Endometrium (tissue), 2 donors: Measurements from ENCODE around the gene CA5B.
"Not testable (repeated sequence)": the region's sequence is repeated elsewhere in the genome, so short reads cannot be mapped to it uniquely, and the experiment has no call there.

Source experiments
- FAIRE-seq: peaks from 2 replicates; lab custom pipeline; 2012; peaks lifted over from hg19 to GRCh38; lab: Jason Lieb, UNC
- donor health status: control.
- donor health status: control.

CA5B gene

DNA sequence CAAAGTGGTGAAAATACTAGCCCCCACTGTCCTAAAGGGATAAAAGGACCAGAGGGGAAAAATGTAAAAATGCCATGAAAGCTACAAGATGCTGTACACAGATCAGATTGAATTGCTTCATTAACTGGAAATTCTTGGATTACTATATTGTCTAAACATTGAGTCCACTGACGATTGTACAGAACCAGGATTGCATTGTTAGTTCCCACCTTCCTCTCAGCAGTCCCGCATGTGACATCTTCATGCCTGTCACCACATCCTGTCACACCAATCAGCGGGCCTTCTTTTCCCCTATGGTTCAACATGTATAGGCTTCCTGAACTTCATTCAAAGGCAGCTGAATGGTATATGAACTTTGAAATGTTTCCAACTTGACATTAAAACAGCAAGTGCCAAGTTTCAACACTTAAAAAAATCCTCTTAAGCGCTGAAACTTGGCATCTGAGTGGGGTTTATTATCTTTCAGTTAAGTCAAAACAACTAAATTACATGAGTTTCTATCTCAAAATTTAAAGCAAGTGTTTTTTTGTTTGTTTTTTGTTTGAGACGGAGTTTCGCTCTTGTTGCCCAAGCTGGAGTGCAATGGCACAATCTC lies 76.8 kb downstream of the CA5B start:
- no peak for FAIRE-seq

DNA sequence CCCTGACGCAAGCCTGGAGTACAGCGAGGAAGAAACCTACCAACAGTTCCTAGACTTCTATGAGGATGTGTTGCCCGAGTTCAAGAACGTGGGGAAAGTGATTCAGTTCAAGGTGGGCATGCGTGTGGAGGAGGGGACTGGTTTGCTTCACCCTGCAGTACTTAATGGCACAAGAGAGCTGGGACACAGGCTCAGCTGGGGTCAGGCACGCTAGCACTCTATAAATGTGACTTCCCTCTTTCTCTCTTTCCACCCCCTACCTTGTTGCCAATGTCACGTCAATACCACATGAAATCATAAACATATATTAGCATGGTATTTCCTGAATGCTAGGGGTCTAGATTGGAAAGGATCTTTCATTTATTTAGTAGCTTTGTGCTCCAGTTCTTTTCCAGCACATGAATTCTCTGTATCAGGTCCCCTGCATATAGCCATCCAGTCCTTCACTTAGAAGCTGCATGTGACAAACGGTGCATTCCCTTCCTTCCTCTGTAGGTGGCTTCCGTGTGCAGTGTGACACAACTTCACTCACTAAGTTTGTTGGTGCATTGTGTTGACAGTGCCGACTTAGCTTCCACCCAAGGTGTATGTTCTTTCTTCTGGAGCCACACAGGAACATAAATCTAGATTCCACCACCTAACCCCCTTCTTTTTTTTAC lies 77.8 kb downstream of the CA5B start:
- no peak for FAIRE-seq

DNA sequence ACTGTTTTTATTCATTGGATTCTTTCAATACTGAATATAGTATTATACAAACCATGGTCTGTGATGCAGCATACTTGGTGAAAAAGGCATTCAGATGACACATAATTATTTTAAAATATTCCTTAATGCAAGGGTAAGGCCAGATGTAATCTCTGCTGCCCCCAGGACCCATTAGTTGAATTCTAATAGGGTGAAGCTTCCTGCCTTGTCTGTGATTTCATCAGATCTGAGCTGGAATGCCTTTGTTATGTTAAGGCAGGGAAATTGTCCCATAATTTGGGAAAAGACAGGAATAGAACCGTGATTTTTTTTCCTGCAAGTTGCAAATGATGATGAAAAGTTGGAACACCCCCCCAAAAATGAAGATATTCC lies 78.4 kb downstream of the CA5B start:
- FAIRE-seq: no peak

DNA sequence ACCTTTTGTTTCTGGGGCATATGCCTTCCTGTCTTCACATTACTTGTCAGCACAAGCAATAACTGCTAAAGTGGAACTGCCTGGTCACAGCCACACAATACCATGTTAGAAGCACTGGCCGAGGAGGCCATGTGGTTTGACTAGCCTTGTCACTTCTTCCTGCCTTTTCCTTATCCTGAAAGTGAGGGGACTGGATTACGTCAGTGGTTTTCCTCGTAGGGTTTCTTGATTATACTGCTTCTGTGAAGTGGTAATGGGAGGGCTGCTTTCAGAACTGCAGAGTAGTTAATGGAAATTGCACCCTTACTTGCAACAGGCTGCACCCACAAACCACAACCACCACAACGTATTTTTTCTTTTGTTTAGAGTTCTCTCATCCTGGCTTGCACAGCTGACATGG lies 78.8 kb downstream of the CA5B start:
- no peak for FAIRE-seq

DNA sequence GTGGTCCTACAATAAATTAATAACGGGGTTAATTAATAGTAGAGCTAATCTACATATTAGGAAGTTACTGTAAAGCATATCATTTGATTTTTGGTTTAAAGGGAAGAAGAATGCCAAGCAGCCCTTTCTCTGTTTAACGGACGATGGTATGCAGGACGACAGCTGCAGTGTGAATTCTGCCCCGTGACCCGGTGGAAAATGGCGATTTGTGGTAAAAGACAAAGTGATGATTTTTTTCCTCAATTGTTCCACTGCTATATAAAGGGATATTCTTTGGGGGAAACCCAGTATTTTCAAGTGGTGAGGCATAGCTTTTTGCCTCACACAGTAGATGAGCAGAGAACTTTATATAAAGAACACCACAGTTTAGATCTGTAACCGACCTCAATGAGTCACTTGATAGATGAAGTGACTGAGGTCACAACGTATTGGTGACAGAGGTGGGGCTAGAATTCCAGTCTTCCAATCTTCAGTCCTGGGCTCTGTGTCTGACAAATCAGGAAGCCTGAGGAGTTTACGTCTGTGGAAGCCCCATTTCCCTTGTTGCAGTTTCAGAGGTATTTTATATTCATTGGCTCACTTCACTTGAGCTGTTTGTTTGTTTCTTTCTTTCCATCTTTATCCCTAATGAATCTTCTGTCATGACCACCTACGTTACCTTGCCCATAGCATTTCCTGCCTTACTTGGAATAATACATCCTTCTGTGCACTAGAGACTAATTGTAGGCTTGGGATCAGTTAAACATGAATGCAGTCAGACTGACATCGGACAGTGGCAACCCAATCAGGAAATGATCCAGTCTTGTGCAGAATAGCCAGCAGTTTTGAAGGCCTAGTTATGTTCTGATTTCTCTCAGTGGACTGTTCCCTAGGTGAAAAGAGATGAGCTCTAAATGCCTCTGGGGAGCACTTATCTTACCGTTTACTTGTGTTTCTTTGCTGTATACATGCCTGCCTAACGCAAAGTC lies 82.3 kb downstream of the CA5B start:
- no peak for FAIRE-seq

DNA sequence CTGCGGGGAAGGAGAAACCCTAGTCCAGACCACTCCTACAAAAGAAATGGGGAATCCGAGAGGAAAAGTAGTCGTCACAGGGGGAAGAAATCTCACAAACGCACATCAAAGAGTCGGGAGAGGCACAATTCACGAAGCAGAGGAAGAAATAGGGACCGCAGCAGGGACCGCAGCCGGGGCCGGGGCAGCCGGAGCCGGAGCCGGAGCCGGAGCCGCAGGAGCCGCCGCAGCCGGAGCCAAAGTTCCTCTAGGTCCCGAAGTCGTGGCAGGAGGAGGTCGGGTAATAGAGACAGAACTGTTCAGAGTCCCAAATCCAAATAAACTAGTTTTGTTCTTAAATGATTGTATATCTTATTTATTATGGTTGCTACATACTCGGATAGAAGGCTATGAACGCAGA lies 84.9 kb downstream of the CA5B start:
- FAIRE-seq: no peak

DNA sequence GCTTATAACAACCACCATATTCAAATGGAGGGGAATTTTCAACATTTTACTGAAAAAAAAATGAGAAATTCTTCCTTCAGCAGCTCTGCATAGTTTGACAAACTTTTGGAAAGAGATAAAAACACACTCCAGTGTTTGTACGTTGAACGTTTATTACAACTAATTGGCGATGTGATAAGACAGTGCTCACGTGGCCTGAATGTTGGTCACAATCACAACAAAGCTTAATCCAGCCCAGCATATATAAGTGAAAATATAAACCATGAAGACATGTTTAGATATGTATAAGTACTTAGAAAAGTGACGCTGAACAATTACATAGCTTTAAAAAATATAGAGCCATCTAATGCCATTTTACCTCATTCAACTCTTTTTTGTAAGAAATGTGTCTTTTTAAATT lies 87.9 kb downstream of the CA5B start:
- FAIRE-seq: no peak

DNA sequence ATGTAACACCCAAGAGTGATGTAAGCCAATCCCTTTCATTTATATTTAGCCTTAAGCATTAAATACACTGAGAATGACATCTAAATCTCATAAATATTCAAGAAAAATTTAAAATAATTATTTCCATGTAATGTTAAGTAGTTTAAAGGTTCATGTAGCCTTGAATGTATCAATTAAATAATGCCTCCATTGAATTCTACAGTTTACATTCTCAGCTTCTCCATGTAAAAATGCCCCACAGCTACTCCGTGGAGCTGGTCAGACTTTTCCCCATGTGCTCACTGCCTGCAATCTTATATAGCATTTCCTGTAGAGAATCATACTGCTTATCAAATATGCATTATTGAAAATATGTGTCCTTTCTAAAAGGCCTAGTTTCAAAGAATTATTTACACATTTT lies 91.1 kb downstream of the CA5B start:
- FAIRE-seq: no peak

DNA sequence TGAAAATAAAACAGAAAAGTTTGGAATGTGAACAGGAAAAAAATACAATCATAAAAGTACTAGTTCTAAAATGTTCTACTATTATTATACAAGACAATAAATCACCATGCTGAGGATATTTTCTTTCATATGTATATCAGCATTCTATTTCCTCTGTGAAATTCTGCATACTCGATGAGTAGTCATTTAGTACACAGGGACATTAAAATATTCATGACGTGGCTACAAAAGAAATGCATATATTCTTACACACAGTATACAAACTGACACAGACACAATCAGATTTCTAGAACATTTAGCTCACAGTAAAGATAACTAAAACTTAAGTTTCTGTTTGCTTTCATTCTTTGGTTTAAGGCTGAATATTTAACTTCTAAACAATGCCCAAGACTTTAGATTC lies 93.3 kb downstream of the CA5B start:
- FAIRE-seq: not testable (repeated sequence)

DNA sequence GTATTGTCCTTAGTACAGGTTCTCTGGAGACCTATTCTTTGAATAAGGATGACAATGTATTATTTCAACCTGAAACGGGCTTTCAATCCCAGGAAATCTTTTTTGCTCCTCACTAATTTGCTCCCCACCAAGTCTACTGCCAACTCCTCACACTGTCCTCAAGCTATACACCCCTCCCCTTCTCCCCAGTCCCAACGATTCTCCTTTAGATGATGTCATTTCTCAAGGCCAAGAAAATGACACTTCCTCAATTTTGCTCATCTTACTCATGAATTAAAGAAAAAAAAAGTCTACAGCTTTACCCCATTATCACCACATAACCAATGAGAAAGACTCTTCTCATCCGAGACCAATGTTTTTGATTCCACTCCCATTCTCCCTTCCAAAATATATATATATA lies 96.0 kb downstream of the CA5B start:
- FAIRE-seq: no peak

DNA sequence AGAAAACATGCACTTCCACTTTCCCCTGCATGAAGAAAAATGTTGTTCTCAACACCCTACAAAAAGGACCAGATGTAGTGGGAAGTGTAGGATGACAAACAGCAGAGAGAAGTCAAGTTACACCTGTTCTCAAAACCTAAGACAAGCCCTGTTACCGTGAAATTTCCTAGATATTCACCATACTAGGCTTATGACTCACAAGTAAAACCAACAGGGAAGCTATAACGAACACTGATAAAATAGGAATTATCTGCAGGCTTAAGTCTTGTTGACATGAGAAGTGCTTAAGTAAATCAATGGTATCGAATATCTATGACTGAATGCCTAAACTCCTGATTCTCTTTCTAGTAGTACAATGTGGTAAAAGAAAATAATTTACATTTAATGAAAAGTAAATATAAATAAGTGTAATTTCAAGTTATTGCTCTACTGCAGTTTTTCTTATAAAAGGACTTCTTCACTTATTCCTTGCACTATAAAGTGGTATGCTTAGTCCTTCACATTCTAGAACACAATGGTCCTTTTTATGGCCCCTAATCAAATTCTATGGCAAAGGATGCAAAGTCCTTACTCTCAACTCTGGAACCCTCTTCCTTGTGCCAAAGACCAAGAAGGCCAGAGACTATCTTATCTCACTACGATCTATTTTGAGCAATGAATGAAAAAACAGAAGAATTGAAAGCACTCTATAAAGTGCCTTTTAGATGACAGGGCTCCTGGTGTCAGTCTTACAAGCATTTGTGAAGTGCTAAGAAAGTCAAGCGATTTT lies 96.9 kb downstream of the CA5B start:
- no peak for FAIRE-seq
